NB4 (cell line): Measurements from ENCODE around the gene PLEKHA8.

Experiments used
- CTCF ChIP-seq: IDR thresholded peaks from one replicate; pipeline ENCODE4 v1.5.1; 2012; ENCODE audit warnings: low read depth, low read length
- MAX ChIP-seq: IDR thresholded peaks from 2 replicates; pipeline ENCODE4 v1.6.1; 2011; ENCODE audit warnings: low read depth, low read length
- MYC ChIP-seq: IDR thresholded peaks from 2 replicates; pipeline ENCODE4 v1.6.1; 2011; ENCODE audit warnings: low read depth, low read length
- POLR2A ChIP-seq: IDR thresholded peaks from 2 replicates; pipeline ENCODE4 v1.6.1; 2011; ENCODE audit warnings: mild to moderate bottlenecking; ENCODE audit not compliant: insufficient read length; ENCODE audit errors: extremely low read depth

GRCh38 chr7:30136743-30137485, 108.7 kb downstream of the PLEKHA8 start:
- TF ChIP-seq CTCF = no peak
- no peak for TF ChIP-seq MAX
- TF ChIP-seq POLR2A = no peak
- no peak for TF ChIP-seq MYC
